HG03064 (cell line): ENCODE results near the gene CABP7.

Experiments
- ATAC-seq: cut with Tn5 transposase; IDR thresholded peaks from one replicate; pipeline ENCODE4 v1.9.1; 2021; ENCODE audit warnings: low read depth; ENCODE audit not compliant: unreplicated experiment

Gene CABP7

GRCh38 chr22:29768052-29768693 is 48.4 kb downstream of the CABP7 start:
- no peak for ATAC-seq

GRCh38 chr22:29769723-29770321 is 50.0 kb downstream of the CABP7 start:
- ATAC-seq = no peak

- no peak for ATAC-seq
Measured at GRCh38 chr22:29772170-29772641, 52.4 kb downstream of the CABP7 start.

- ATAC-seq = no peak
Measured at GRCh38 chr22:29773233-29773632, 53.4 kb downstream of the CABP7 start.

- no peak for ATAC-seq
Measured at GRCh38 chr22:29780220-29780619, 60.4 kb downstream of the CABP7 start.

DNA sequence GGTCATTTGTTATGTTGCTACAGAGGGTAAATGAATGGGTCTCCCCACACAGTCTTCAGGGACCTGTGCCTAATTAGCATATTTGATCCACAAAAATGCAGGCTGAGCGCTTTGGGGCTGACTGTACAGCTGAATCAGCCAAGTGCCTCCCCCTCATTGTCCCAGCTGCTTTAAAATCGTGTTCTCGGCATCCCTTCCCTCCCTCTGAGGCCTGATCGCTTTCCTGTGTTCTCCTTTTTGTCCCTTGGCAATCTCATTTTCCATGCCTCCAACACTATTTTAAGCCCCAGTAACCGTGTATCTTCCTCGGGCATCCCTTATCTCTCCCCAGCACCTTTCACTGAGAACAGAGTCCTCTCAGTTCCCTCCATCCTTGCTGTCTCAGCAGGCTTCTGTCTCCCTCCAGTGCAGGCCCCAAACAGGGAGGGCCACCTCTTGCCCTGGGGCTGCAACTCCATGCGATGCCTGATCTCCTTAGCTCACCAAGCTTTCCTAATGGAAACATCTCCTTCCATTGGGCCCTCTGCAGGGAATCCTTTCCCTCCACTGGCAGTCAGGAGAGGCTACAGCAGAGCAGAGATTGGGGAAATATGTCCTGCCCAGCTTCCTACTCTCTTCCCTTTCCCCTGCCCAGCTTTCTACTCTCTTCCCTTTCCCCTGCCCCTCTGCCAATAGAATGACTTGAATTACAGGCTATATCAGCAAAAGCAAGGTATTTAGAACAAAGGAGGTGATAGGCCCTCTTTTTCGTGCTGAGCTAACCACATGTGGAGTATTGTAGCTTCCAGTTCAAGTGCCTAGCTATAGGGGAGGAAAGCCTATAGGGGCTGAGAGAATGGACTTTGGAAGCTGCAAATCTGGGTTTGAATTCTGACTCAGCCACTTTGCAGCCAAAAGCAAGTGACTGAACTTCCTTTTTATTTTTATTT is 61.2 kb downstream of the CABP7 start:
- ATAC-seq = no peak
